ENCODE measurements around the gene C20orf144. TPM values are rescaled to one million over a fixed set of nuclear protein-coding genes. Genes with fewer than 3 reads are reported as not detected.

The C20orf144 gene
- total and polyA plus RNA-seq, 4 donors, result not detected

DNA sequence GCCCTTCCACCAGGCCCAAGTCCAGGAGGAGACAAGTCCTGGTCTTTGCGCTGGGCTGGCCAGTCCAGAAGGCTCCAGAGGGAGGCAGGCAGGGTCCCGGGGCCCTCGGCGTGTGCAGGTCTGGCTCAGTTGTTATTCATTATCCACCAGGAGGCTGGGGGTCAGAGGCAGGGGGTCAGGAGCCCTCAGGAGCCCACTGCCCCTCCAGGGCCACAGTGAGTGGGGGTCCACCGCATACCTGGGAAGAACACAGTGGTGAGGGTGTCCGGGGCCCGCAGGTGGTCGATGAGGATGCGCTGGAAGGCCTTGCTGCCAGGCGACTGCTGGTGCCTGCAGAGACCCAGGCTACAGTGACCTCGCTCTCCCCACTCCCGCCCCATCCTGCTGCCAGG, 4.4 kb upstream of the C20orf144 start (continued):
- TF ChIP-seq, protein P1, sequence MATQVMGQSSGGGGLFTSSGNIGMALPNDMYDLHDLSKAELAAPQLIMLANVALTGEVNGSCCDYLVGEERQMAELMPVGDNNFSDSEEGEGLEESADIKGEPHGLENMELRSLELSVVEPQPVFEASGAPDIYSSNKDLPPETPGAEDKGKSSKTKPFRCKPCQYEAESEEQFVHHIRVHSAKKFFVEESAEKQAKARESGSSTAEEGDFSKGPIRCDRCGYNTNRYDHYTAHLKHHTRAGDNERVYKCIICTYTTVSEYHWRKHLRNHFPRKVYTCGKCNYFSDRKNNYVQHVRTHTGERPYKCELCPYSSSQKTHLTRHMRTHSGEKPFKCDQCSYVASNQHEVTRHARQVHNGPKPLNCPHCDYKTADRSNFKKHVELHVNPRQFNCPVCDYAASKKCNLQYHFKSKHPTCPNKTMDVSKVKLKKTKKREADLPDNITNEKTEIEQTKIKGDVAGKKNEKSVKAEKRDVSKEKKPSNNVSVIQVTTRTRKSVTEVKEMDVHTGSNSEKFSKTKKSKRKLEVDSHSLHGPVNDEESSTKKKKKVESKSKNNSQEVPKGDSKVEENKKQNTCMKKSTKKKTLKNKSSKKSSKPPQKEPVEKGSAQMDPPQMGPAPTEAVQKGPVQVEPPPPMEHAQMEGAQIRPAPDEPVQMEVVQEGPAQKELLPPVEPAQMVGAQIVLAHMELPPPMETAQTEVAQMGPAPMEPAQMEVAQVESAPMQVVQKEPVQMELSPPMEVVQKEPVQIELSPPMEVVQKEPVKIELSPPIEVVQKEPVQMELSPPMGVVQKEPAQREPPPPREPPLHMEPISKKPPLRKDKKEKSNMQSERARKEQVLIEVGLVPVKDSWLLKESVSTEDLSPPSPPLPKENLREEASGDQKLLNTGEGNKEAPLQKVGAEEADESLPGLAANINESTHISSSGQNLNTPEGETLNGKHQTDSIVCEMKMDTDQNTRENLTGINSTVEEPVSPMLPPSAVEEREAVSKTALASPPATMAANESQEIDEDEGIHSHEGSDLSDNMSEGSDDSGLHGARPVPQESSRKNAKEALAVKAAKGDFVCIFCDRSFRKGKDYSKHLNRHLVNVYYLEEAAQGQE (IDR thresholded peaks at IDR 0.05), result no peak
- TF ChIP-seq RAD21 (IDR thresholded peaks at IDR 0.05) (no peak), HNF4A (conservative IDR thresholded peaks at IDR 0.05) (no peak)

DNA sequence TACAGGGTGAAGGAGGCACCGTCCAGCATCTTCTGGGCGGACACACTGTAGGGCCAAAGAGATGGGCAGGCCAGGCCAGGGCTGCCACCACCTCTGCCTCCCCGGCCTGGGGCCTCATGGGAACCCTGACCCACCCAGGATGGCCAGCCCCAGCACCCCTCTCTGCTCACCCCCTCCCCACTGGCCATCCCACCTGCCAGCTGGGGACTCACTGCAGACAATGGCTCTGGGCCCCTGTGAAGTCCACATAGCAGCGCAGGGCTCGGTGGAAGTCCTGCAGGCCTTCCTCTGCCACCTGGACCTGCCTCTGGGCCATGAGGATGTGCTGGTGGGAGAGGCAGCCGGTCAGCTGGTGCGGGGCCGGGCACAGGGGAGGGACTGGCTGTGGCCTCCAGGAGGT, 3.6 kb upstream of the C20orf144 start:
- H3K27me3 ChIP-seq (ENCODE audit: control insufficient read depth in 4 of 4, insufficient read depth in 4 of 4, low read length in 3 of 4), result no peaks in the 10 kb centered on the region
- DNase-seq (ENCODE audit: low spot score), result no peak
- H3K4me1 ChIP-seq (ENCODE audit: control insufficient read depth in 4 of 4, insufficient read depth in 4 of 4, low read length in 3 of 4), result peaks cover 3 to 11% (median 9%) of the 10 kb centered on the region in 4 donors
- no peak for TF ChIP-seq FOXA1 (IDR thresholded peaks at IDR 0.05)
- TF ChIP-seq, protein P1 (IDR thresholded peaks at IDR 0.05), result no peak
- no peak for TF ChIP-seq FOXA2 (IDR thresholded peaks at IDR 0.05)
- no peak for TF ChIP-seq EGR1 (IDR thresholded peaks at IDR 0.05; ENCODE audit: low read depth in 2 of 2)
- no peak for TF ChIP-seq TAF1 (conservative IDR thresholded peaks at IDR 0.05)
- no peak for TF ChIP-seq HNF4G (IDR thresholded peaks at IDR 0.05)
- no peak for TF ChIP-seq YY1 (IDR thresholded peaks at IDR 0.05)
- TF ChIP-seq, protein P2, sequence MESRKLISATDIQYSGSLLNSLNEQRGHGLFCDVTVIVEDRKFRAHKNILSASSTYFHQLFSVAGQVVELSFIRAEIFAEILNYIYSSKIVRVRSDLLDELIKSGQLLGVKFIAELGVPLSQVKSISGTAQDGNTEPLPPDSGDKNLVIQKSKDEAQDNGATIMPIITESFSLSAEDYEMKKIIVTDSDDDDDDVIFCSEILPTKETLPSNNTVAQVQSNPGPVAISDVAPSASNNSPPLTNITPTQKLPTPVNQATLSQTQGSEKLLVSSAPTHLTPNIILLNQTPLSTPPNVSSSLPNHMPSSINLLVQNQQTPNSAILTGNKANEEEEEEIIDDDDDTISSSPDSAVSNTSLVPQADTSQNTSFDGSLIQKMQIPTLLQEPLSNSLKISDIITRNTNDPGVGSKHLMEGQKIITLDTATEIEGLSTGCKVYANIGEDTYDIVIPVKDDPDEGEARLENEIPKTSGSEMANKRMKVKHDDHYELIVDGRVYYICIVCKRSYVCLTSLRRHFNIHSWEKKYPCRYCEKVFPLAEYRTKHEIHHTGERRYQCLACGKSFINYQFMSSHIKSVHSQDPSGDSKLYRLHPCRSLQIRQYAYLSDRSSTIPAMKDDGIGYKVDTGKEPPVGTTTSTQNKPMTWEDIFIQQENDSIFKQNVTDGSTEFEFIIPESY (IDR thresholded peaks at IDR 0.05), result no peak
- no peak overlapping the region for H3K9ac ChIP-seq (ENCODE audit: low read depth in 1 of 2, low read length in 2 of 2)
- no peak overlapping the region for H3K4me3 ChIP-seq (ENCODE audit: low read depth in 1 of 3, low read length in 3 of 3)
- H3K36me3 ChIP-seq (ENCODE audit: control insufficient read depth in 4 of 4, insufficient read depth in 3 of 4, low read depth in 1 of 4, low read length in 3 of 4), result peaks cover 0 to 2% (median under 1%) of the 10 kb centered on the region in 4 donors
- H3K27ac ChIP-seq (ENCODE audit: low read depth in 1 of 2, low read length in 2 of 2), result no peak overlapping the region
- H3K9me3 ChIP-seq (ENCODE audit: control insufficient read depth in 4 of 4, low read length in 3 of 4), result no peaks in the 10 kb centered on the region
- WGBS, result 98% methylated on average over 8 of the region's 8 CpGs

DNA sequence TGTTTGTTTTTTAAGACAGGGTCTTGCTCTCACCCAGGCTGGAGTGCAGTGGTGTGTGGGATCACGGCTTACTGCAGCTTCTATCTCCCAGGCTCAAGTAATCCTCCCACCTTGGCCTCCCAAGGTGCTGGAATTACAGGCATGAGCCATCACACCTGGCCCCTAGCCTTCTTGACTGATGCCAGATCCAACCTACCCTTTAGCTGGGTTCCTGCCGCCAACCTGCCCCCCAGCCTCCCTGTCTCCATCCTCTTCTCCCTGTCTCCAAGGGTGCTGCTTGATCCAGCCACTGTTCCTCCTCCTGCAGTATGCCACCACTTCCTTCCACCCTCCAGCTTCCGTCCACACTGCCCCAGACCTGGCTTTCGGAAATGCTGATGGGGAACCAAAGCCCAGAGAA, 3.2 kb upstream of the C20orf144 start:
- no peaks in the 10 kb centered on the region for H3K9me3 ChIP-seq (ENCODE audit: control insufficient read depth in 4 of 4, low read length in 3 of 4)
- 95% methylated on average over 4 of the region's 4 CpGs for WGBS
- peaks cover 3 to 10% (median 7%) of the 10 kb centered on the region in 4 donors for H3K4me1 ChIP-seq (ENCODE audit: control insufficient read depth in 4 of 4, insufficient read depth in 4 of 4, low read length in 3 of 4)
- no peak overlapping the region for H3K4me3 ChIP-seq (ENCODE audit: low read depth in 1 of 3, low read length in 3 of 3)
- peaks cover 0 to 2% (median under 1%) of the 10 kb centered on the region in 4 donors for H3K36me3 ChIP-seq (ENCODE audit: control insufficient read depth in 4 of 4, insufficient read depth in 3 of 4, low read depth in 1 of 4, low read length in 3 of 4)
- no peak overlapping the region for H3K9ac ChIP-seq (ENCODE audit: low read depth in 1 of 2, low read length in 2 of 2)
- no peak for DNase-seq (ENCODE audit: low spot score)
- H3K27ac ChIP-seq (ENCODE audit: low read depth in 1 of 2, low read length in 2 of 2), result no peak overlapping the region
- H3K27me3 ChIP-seq (ENCODE audit: control insufficient read depth in 4 of 4, insufficient read depth in 4 of 4, low read length in 3 of 4), result no peaks in the 10 kb centered on the region
- no peak for TF ChIP-seq SP1 (IDR thresholded peaks at IDR 0.05)
- no peak for TF ChIP-seq HNF4A (conservative IDR thresholded peaks at IDR 0.05)
- no peak for TF ChIP-seq TAF1 (conservative IDR thresholded peaks at IDR 0.05)
- no peak for TF ChIP-seq JUND (IDR thresholded peaks at IDR 0.05)
- TF ChIP-seq, protein P2 (IDR thresholded peaks at IDR 0.05), result no peak
- TF ChIP-seq GABPA (IDR thresholded peaks at IDR 0.05 in 1 of 2, conservative IDR thresholded peaks at IDR 0.05 in 1 of 2), result no peak
- TF ChIP-seq FOXA1 (IDR thresholded peaks at IDR 0.05), result no peak
- TF ChIP-seq EGR1 (IDR thresholded peaks at IDR 0.05; ENCODE audit: low read depth in 2 of 2), result no peak
- TF ChIP-seq, protein P3, sequence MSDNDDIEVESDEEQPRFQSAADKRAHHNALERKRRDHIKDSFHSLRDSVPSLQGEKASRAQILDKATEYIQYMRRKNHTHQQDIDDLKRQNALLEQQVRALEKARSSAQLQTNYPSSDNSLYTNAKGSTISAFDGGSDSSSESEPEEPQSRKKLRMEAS (IDR thresholded peaks at IDR 0.05), result no peak
- TF ChIP-seq, protein P1 (IDR thresholded peaks at IDR 0.05), result no peak
- no peak for TF ChIP-seq RAD21 (IDR thresholded peaks at IDR 0.05)
- no peak for TF ChIP-seq FOXA2 (IDR thresholded peaks at IDR 0.05)
